Measurements from ENCODE around the gene ZNF655. TPM values are rescaled to one million over a fixed set of nuclear protein-coding genes. Genes with fewer than 3 reads are reported as not detected.

The ZNF655 gene
- total and polyA plus RNA-seq, 2 donors (not counting 3 experiments of a cell fraction or from before 2014, with no cell fraction given): 16.9 to 20.4 TPM

GRCh38 chr7:99543081-99543671 lies 15.3 kb upstream of the ZNF655 start:
- Histone ChIP-seq H3K9me1 (replicated peaks; ENCODE audit: control insufficient read depth, extremely low read depth, insufficient read depth, low read length) (no peaks in the 10 kb centered on the region), H3K27ac (ENCODE audit: insufficient read depth, low read depth, low read length) (no peak overlapping the region), H3K4me2 (ENCODE audit: insufficient read depth, low read length) (no peak overlapping the region), H2AFZ (ENCODE audit: low read depth, low read length) (no peak overlapping the region), H4K20me1 (replicated peaks; ENCODE audit: control insufficient read depth, extremely low read depth, insufficient read depth, low read length) (no peaks in the 10 kb centered on the region), H3K4me3 (replicated peaks in 1 of 3; ENCODE audit: insufficient read depth in 1 of 3, low read depth in 1 of 3, low read length in 3 of 3) (no peak overlapping the region), H3K9me3 (replicated peaks; ENCODE audit: control insufficient read depth, insufficient read depth, low read length) (no peaks in the 10 kb centered on the region), H3K79me2 (ENCODE audit: control insufficient read depth, insufficient read depth, low read length) (no peaks in the 10 kb centered on the region), H3K36me3 (ENCODE audit: control insufficient read depth in 2 of 2, extremely low read depth in 1 of 2, insufficient read depth in 2 of 2, low read length in 2 of 2) (no peaks in the 10 kb centered on the region), H3K9ac (replicated peaks; ENCODE audit: extremely low read depth, insufficient read depth, low read length) (no peak overlapping the region), H3K4me1 (ENCODE audit: control insufficient read depth, extremely low read depth, insufficient read depth, low read length) (no peaks in the 10 kb centered on the region), H3K27me3 (ENCODE audit: control insufficient read depth in 2 of 2, insufficient read depth in 2 of 2, low read length in 2 of 2) (no peaks in the 10 kb centered on the region)
- dilution Hi-C loops (cut with MboI; ENCODE audit: extremely low pct_ligation_motif_present, low sequenced_read_pairs): no loop called here
- FAIRE-seq (no peak), DNase-seq (ENCODE audit: low read depth, low spot score) (no peak)
- CTCF ChIA-PET: no interaction called here
- POLR2A ChIA-PET: no interaction called here
- TF ChIP-seq CTCF (IDR thresholded peaks at IDR 0.05; ENCODE audit: extremely low read depth in 1 of 2, insufficient read depth in 1 of 2, low read depth in 1 of 2, low read length in 2 of 2): no peak
- no TSS peak for BruUV-seq (replicated peaks)
- intact Hi-C loops (cut with micrococcal nuclease): no loop called here

GRCh38 chr7:99543916-99544315 lies 14.5 kb upstream of the ZNF655 start:
- ChIA-PET CTCF (no interaction called here), POLR2A (no interaction called here)
- Histone ChIP-seq H3K4me1 (ENCODE audit: control insufficient read depth, extremely low read depth, insufficient read depth, low read length) (no peaks in the 10 kb centered on the region), H3K4me2 (ENCODE audit: insufficient read depth, low read length) (no peak overlapping the region), H3K27me3 (ENCODE audit: control insufficient read depth in 2 of 2, insufficient read depth in 2 of 2, low read length in 2 of 2) (no peaks in the 10 kb centered on the region), H3K27ac (ENCODE audit: insufficient read depth, low read depth, low read length) (no peak overlapping the region), H3K9me1 (replicated peaks; ENCODE audit: control insufficient read depth, extremely low read depth, insufficient read depth, low read length) (no peaks in the 10 kb centered on the region), H4K20me1 (replicated peaks; ENCODE audit: control insufficient read depth, extremely low read depth, insufficient read depth, low read length) (no peaks in the 10 kb centered on the region), H3K9ac (replicated peaks; ENCODE audit: extremely low read depth, insufficient read depth, low read length) (no peak overlapping the region), H3K9me3 (replicated peaks; ENCODE audit: control insufficient read depth, insufficient read depth, low read length) (no peaks in the 10 kb centered on the region), H3K36me3 (ENCODE audit: control insufficient read depth in 2 of 2, extremely low read depth in 1 of 2, insufficient read depth in 2 of 2, low read length in 2 of 2) (no peaks in the 10 kb centered on the region), H3K4me3 (replicated peaks in 1 of 3; ENCODE audit: insufficient read depth in 1 of 3, low read depth in 1 of 3, low read length in 3 of 3) (no peak overlapping the region), H2AFZ (ENCODE audit: low read depth, low read length) (no peak overlapping the region), H3K79me2 (ENCODE audit: control insufficient read depth, insufficient read depth, low read length) (no peaks in the 10 kb centered on the region)
- intact Hi-C loops (cut with micrococcal nuclease) (no loop called here), dilution Hi-C loops (cut with MboI; ENCODE audit: extremely low pct_ligation_motif_present, low sequenced_read_pairs) (no loop called here)
- FAIRE-seq (no peak), DNase-seq (ENCODE audit: low read depth, low spot score) (no peak)
- TF ChIP-seq GATA2 (IDR thresholded peaks at IDR 0.05; ENCODE audit: insufficient read depth, insufficient read length, low read depth, low read length) (no peak), FOS (IDR thresholded peaks at IDR 0.05; ENCODE audit: borderline replicate concordance, insufficient read depth, low read length) (no peak), MAX (IDR thresholded peaks at IDR 0.05; ENCODE audit: insufficient read depth, insufficient read length) (no peak), POLR2A (IDR thresholded peaks at IDR 0.05; ENCODE audit: low read depth, low read length) (no peak), POLR2AphosphoS5 (IDR thresholded peaks at IDR 0.05; ENCODE audit: insufficient read depth, low read depth, low read length) (no peak), CTCF (IDR thresholded peaks at IDR 0.05; ENCODE audit: extremely low read depth in 1 of 2, insufficient read depth in 1 of 2, low read depth in 1 of 2, low read length in 2 of 2) (no peak), EZH2 (IDR thresholded peaks at IDR 0.05; ENCODE audit: borderline replicate concordance, low read depth, low read length, severe bottlenecking) (no peak), JUN (IDR thresholded peaks at IDR 0.05; ENCODE audit: borderline replicate concordance, insufficient read depth, insufficient read length, low read depth) (no peak), MYC (IDR thresholded peaks at IDR 0.05; ENCODE audit: low read depth, low read length) (no peak)
- no TSS peak for BruUV-seq (replicated peaks)

Data from endothelial cell of umbilical vein (primary cell).